K562 treated with DMSO at 1 percent for 24 hours (cell line): ENCODE measurements around the gene SPO11. TPM values are rescaled to one million over a fixed set of nuclear protein-coding genes. Genes with fewer than 3 reads are reported as not detected.

Experiments used
- total RNA-seq: library from RNA; unstranded; fragments of 300-600 nt; gene quantifications from 2 replicates; pipeline ENCODE4 v1.2.3, GENCODE V29; 2022; ENCODE audit warnings: low read depth; ENCODE audit not compliant: insufficient read depth

The SPO11 gene, protein sequence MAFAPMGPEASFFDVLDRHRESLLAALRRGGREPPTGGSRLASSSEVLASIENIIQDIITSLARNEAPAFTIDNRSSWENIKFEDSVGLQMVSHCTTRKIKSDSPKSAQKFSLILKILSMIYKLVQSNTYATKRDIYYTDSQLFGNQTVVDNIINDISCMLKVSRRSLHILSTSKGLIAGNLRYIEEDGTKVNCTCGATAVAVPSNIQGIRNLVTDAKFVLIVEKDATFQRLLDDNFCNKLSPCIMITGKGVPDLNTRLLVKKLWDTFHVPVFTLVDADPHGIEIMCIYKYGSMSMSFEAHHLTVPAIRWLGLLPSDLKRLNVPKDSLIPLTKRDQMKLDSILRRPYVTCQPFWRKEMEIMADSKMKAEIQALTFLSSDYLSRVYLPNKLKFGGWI
- not detected in 2 replicates for total RNA-seq

DNA sequence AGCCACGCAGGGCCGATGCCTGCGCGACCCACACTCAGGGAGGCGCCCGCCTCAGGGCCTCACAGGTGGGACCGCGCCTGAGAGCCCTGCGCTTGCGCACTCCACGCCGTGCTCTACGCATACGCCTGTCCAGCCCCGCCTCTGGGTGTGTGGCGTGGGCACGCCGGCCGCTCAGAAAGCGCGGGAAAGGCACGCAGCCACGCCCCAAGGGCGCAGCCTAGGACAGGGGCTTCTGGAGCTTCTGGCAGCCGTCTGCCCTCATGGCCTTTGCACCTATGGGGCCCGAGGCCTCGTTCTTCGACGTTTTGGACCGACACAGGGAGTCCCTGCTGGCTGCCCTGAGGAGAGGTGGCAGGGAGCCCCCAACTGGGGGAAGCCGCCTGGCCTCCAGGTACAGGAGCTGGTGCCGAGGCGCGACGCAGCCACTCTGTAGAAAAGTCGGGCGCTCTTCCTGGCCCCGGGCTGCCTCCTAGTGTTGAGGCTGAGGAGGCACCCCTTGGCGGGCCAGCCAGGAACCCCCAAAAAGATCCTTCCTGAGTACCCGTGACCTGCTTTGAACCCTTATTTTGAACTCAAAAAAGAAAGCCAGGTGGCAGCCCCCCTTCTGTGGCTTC lies at the start of gene SPO11:
Gene SPO11 (plus strand): TSS at position 196 of the 614 bp plus-strand sequence. CDS start 65 bp downstream, at position 261.

DNA sequence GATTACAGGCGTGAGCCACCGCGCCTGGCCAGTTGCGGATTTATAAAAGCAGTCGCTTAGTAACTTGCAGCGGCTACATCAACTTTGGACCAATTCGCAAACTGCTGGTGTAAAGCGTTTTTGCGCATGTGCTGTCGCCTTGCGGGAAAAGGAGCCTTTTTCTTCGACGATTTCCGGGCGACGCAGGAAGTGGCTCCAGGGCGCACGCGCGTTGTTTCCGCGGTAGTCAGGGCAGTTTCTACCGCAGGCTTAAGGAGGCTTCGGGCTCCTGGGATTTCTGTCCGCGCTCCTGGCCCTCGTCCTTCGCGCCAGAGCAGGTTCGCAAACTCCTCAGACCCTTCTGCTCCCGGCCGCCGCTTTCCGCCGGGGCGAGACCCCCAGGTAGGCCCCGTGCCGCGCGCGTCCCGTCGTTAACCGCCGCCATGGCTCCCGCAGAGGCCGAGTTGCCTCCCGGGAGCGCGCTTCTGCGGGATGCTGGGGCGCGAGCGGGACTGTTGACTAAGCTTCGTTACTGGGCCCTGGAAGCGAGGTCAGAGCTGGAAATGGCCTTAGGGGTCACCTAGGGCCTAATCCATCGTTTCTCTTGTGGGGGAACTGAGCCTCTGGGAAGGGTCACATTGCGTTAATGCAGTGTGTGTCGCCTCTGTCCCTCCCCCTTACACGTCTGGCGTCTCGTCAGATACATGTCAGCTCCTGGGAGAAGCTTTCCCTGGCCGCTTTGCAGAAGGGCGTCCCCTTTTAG lies 21.6 kb downstream of the SPO11 start, which contains the start of gene RAE1:
Gene RAE1 (plus strand): TSS at position 214 of the 742 bp plus-strand sequence. CDS start 2,784 bp downstream, outside the sequence.

DNA sequence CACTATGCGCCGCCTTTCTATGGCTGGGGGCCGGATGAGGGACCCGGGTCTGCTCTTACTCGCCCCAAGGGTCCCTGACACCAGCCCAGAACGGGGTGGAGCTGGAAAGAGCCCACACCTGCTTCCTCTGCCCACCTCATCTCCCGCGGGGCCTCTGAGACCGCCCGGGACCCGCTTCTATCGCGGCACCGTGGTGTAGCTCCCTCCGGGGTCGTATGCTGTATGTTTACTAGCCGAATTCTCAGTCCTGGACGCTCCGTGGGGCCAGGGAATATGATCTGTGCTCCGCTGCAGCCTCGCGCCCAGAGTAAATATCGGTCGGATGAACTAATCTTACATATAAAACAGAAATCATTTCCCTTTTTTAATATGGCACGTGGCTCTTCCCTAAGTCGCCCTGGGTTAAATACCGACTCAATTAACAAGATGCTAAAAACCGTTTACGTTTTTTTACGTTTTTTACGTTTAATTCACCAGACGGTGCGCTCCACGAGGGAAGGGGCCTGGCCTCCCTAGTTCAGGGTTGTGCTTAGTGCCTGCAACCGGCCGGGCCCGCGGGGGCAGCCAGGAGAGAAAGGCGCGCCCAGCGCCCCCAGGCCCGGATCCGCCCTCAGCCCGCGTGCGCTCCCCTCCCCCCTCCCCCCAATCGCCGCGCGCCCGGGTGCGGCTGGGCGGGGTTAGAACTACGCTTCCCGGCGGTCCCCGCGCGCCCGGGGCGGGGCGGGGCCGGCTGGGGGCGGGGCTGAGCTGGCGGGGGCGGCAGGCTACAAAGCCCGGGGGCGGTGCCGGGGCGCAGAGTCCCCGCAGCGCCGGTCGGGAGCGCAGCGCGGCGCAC lies 61.2 kb downstream of the SPO11 start, which contains the start of gene RBM38:
Gene RBM38 (plus strand): TSS at position 793 of the 835 bp plus-strand sequence. CDS start 186 bp downstream, outside the sequence.

Other genes starting within 250 kb of the SPO11 start
- gene BMP7, start 63.2 kb upstream of the SPO11 start, total RNA-seq: not detected in 2 replicates
- 36.4 and 41.6 TPM in 2 replicates for gene RAE1, start 21.5 kb downstream of the SPO11 start, total RNA-seq
- gene RBM38, start 61.6 kb downstream of the SPO11 start, total RNA-seq: 100 and 119 TPM in 2 replicates
- gene CTCFL, start 195.3 kb downstream of the SPO11 start, total RNA-seq: 63.9 and 68.3 TPM in 2 replicates
- gene PCK1, start 231.3 kb downstream of the SPO11 start, total RNA-seq: 0.07 and 1.5 TPM in 2 replicates